SH-SY5Y (cell line): ENCODE data around the gene C1orf174.

Source experiments
- GATA2 ChIP-seq: IDR thresholded peaks from 2 replicates; pipeline ENCODE4 v1.6.1; 2011; ENCODE audit warnings: mild to moderate bottlenecking, low read depth, low read length
- GATA3 ChIP-seq: IDR thresholded peaks from 2 replicates; pipeline ENCODE4 v1.6.1; 2011; ENCODE audit warnings: low read depth, mild to moderate bottlenecking, low read length, moderate library complexity

C1orf174 gene

DNA sequence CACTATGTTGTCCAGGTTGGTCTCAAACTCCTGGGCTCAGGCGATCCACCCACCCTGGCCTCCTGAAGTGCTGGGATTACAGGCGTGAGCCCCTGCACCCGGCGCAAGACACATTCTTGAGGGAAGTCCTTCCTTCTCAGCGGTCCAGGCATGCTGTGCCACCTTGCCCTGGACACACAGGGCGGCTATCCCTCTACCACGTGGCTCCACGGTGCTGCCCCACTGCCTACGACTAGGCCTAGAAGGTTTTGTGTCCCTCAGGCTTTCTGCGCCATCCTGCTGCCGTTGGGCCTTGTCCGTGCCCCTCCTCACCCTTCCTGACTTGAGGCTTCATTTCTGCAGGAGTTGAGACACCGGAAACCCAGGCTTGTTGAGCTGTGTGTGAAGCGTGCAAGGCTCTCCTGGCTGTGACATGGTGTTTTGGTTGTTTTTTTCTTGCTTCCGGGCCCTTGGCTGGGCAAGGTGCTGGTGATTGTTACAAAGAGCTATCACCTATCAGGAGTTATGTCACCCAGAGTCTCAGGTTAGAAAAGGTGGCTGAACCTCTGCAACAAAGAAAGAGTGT, 13.9 kb downstream of the C1orf174 start:
- TF ChIP-seq GATA3 (no peak), GATA2 (no peak)

- no peak for TF ChIP-seq GATA2
- no peak for TF ChIP-seq GATA3
Observed at GRCh38 chr1:3885611-3886010, 14.5 kb downstream of the C1orf174 start.

GRCh38 chr1:3884966-3885365, 15.1 kb downstream of the C1orf174 start:
- TF ChIP-seq GATA3 (no peak), GATA2 (no peak)

DNA sequence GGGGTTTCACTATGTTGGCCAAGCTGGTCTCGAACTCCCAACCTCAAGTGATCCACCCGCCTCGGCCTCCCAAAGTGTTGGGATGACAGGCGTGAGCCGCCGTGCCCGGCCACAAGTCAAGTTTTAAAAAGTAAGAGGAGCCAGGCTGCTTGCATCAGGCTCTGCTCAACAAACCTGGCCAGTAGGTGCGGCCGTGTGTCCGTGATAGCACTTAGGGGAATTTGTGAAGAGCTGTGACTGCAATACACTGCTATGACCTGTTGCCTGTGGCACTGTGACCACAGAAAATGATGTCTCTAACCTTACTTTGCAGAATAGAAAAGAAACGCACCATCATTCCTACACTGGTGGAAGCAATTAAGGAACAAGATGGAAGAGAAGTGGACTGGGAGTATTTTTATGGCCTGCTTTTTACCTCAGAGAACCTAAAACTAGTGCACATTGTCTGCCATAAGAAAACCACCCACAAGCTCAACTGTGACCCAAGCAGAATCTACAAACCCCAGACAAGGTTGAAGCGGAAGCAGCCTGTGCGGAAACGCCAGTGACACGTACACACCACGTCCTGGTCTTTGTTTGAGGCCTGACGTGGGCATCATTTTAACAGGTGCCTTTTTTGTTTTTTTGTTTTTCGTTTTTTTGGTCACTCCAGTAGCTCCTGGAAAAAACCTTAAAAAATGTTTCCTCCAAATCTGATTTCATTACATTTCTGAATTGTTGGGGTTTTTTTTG, 16.7 kb downstream of the C1orf174 start:
- no peak for TF ChIP-seq GATA3
- TF ChIP-seq GATA2: no peak

DNA sequence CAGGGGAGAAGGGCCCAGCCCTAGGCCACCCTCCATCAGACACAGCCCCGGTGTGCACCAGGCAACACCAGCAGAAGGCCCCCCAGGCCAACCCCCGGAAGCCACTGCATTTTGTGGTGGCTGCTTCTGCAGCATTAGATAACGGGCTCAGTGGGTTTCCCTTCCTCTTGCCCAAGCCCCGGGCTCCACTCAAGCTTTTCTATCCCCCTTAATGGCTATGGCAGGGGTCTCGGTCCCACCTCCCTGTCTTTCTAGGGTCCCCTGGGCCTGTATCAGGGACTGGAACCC, 18.9 kb downstream of the C1orf174 start:
- TF ChIP-seq GATA2 (no peak), GATA3 (no peak)

GRCh38 chr1:3880429-3881192, 19.5 kb downstream of the C1orf174 start:
- TF ChIP-seq GATA2 (no peak), GATA3 (no peak)

- TF ChIP-seq GATA3 (no peak), GATA2 (no peak)
Observed at GRCh38 chr1:3879787-3880428, 20.2 kb downstream of the C1orf174 start.

DNA sequence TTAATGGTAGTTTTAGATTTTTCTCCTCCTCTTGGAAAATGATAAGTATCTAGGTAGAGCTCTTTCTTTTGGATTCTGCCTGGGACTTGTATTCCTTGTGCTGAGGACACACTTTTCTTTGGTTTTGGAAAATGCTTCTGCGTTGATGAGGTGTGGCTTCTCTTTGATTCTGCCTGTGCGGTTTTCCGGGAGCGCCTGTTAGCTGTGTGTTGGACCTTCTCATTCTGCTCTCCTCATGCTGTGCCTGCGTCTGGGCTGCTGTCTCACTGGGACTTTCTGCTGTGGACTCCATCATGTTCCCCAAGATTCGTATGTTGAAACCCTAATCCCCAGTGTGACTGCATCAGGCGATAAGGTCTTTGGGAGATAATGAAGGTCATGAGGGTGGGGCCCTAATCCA, 21.0 kb downstream of the C1orf174 start:
- TF ChIP-seq GATA2 (no peak), GATA3 (no peak)

GRCh38 chr1:3876716-3877115, 23.4 kb downstream of the C1orf174 start:
- no peak for TF ChIP-seq GATA2
- no peak for TF ChIP-seq GATA3

DNA sequence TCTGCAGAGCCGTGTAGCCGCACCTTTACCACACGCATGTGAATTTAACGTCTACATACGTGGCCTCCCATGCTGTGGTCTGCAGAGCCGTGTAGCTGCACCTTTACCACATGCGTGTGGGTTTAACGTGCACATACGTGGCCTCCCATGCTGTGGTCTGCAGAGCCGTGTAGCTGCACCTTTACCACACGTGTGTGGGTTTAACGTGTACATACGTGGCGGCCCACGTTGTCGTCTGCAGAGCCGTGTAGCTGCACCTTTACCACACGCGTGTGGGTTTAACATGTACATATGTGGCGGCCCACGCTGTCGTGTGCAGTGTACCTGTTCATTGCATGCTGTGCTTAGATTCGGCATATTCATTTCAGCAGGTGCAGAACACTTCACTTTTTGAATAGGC, 25.3 kb downstream of the C1orf174 start:
- TF ChIP-seq GATA2: no peak
- no peak for TF ChIP-seq GATA3

DNA sequence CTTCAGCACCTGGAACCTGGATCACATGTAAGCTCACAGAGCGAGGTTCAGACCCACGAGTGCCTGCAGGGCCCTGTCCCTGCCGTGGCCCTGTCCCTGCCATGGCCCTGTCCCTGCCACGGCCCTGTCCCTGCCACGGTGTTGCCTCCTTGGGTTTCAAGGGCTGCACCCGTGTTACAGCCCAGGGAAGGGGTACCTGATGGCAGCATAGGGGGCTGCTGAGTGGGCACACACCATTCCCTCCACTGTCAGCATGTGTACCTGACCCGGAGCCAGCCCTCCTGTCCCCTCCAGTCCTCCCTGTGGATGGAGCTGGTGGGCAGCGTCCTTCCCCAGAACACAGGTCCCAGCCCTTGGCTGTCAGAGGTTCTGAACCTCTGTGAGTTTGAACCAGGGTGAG, 27.5 kb downstream of the C1orf174 start:
- no peak for TF ChIP-seq GATA3
- no peak for TF ChIP-seq GATA2

- TF ChIP-seq GATA2: no peak
- TF ChIP-seq GATA3: no peak
Observed at GRCh38 chr1:3871451-3871805, 28.6 kb downstream of the C1orf174 start.

DNA sequence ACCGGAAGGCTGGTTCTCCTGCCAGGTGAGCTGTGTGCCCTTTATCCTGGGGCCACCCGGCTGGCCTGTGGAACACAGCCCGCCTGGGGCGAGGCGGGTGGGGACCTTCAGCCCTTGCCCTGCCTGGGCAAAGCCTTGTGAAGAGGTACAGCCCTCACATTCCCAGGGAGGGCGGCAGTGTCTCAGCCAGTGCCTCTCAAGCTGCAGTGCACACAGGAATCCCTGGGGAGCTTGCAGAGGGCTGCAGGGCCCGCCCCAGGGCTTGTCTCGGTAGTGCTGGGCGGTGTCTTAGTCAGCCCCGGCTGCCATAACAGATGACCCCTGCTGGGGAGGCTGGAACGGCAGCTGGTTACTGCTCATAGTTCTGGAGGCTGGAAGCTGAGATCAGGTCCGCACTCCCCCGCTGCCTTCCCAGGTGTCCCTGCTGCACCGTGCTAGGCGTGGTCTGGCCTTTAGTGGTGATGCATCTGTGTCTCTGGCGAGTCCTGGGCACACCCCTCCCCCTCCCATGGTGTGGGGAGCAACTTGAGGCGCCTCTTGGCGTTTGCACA, 30.2 kb downstream of the C1orf174 start:
- TF ChIP-seq GATA3 (no peak), GATA2 (no peak)

DNA sequence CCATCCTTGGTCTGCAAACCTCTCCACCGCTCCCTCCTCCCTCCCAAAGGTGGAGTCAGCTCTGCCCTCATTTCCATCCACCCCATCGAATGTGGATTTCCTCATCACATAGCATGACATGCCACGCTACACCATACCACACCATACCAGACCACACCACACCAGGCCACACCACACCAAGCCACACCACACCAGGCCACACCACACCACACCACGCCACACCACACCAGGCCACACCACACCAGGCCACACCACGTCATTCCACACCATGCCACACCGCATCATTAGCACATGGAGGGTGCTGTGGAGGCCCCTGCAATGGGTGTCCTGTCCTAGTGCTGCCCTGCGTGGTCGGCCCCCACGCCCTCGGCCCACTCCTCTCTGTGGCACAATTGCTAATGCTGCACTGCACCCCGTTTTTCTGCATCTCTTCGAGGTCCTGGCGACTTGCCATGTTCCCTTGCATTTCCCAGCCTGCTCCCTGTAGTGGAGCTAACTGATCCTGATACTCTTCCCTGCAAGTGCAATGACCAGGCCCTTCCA, 31.5 kb downstream of the C1orf174 start:
- no peak for TF ChIP-seq GATA2
- no peak for TF ChIP-seq GATA3
